Skin of body (tissue), 2 donors: ENCODE results near the gene NAPB. TPM values are rescaled to one million over a fixed set of nuclear protein-coding genes. Genes with fewer than 3 reads are reported as not detected.
A peak's percentile ranks its signal among the peaks of the same experiment; 100 is the strongest.
"Not testable (repeated sequence)": the region's sequence is repeated elsewhere in the genome, so short reads cannot be mapped to it uniquely, and the experiment has no call there.

ENCODE experiments used
- DNase-seq: peaks from one replicate; lab custom pipeline; 2025; lab: John Stamatoyannopoulos, UW
- total RNA-seq: library from RNA; depleted of rRNA; stranded (reverse); fragments of >200 nt; gene quantifications from one replicate; pipeline ENCODE4 v1.2.3, GENCODE V29; 2014

Gene NAPB
- total RNA-seq = 18.9 TPM

GRCh38 chr20:23420943-23421931 is at the start of gene NAPB:
TSS of gene NAPB (minus strand) at chr20:23421488. CDS start at chr20:23421402, 86 bp downstream.
- DNase-seq = peak; percentile 86

GRCh38 chr20:23466961-23467360 is 45.7 kb upstream of the NAPB start:
- DNase-seq = not testable (repeated sequence)

- no peak for DNase-seq
Measured at GRCh38 chr20:23461180-23461579, 39.9 kb upstream of the NAPB start.

GRCh38 chr20:23459461-23460150 is 38.3 kb upstream of the NAPB start:
- no peak for DNase-seq

GRCh38 chr20:23456873-23457272 is 35.6 kb upstream of the NAPB start:
- DNase-seq = no peak

GRCh38 chr20:23456409-23456808 is 35.1 kb upstream of the NAPB start:
- no peak for DNase-seq

- no peak for DNase-seq
Measured at GRCh38 chr20:23455639-23456038, 34.4 kb upstream of the NAPB start.

- no peak for DNase-seq
Measured at GRCh38 chr20:23454816-23455215, 33.5 kb upstream of the NAPB start.

- DNase-seq = no peak
Measured at GRCh38 chr20:23453549-23454543, 32.6 kb upstream of the NAPB start.

GRCh38 chr20:23452776-23453175 is 31.5 kb upstream of the NAPB start, which contains the start of gene CST11:
TSS of gene CST11 (minus strand) at chr20:23452876. CDS start at chr20:23452811, 65 bp downstream.
- DNase-seq = no peak

- no peak for DNase-seq
Measured at GRCh38 chr20:23451956-23452487, 30.7 kb upstream of the NAPB start.

- DNase-seq = no peak
Measured at GRCh38 chr20:23450877-23451276, 29.6 kb upstream of the NAPB start.

GRCh38 chr20:23449421-23449820 is 28.1 kb upstream of the NAPB start:
- DNase-seq = no peak

- DNase-seq = no peak
Measured at GRCh38 chr20:23448167-23448566, 26.9 kb upstream of the NAPB start.

- no peak for DNase-seq
Measured at GRCh38 chr20:23446505-23446904, 25.2 kb upstream of the NAPB start.

GRCh38 chr20:23445596-23446217 is 24.4 kb upstream of the NAPB start:
- DNase-seq = no peak

GRCh38 chr20:23444859-23445258 is 23.6 kb upstream of the NAPB start:
- DNase-seq = no peak

GRCh38 chr20:23442436-23442835 is 21.1 kb upstream of the NAPB start:
- no peak for DNase-seq

GRCh38 chr20:23441850-23442313 is 20.6 kb upstream of the NAPB start:
- DNase-seq = peak; percentile 54

GRCh38 chr20:23440004-23440403 is 18.7 kb upstream of the NAPB start:
- DNase-seq = no peak
